ENCODE results near the gene KRTAP10-5.
"Not testable (repeated sequence)": the region's sequence is repeated elsewhere in the genome, so short reads cannot be mapped to it uniquely, and the experiment has no call there.

Gene KRTAP10-5

DNA sequence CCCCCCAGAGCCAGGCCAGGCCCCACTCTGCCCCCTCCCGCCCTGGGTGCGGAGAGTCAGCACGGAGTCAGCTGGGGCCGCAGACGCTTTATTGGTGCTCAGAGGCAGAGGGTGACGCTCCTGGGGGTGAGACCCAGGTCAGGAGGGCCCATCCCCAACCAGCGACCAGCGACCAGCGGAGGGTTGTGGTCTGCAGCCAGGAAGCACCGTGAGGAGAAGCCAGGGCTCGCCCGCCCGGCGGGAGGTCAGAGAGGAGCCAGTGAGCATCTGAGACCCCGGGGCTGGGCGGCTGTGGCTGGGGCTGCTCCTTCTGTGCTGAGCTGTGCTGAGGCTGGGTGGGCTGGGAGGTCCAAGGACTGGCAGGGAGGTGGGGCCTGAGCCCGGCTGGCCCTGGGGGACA lies 30.1 kb downstream of the KRTAP10-5 start:
- DNase-seq (ENCODE audit: low read depth, low spot score): not testable (repeated sequence)

GRCh38 chr21:44549525-44550211 lies 30.7 kb downstream of the KRTAP10-5 start:
- no peak for DNase-seq (ENCODE audit: low read depth, low spot score)

DNA sequence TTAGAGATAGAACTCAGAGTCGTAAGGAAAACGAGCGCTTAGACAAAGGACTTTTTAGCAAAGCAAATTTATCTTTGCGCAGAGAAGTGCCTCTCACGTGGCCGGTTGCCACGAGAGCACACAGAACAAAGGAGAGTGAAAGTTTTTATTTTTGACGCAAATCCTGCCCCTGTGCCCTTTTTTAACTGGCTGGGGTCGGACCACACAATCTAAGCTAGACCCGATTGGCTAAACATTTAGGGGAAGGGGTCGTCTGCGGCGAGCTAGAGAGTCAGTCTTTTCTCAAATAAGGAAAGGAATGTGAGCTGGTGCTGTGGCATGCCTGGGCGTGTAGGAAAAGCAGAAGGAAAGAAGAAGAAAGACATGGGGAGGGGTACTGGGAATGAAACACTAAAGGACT lies 31.5 kb downstream of the KRTAP10-5 start:
- DNase-seq (ENCODE audit: low read depth, low spot score): no peak

DNA sequence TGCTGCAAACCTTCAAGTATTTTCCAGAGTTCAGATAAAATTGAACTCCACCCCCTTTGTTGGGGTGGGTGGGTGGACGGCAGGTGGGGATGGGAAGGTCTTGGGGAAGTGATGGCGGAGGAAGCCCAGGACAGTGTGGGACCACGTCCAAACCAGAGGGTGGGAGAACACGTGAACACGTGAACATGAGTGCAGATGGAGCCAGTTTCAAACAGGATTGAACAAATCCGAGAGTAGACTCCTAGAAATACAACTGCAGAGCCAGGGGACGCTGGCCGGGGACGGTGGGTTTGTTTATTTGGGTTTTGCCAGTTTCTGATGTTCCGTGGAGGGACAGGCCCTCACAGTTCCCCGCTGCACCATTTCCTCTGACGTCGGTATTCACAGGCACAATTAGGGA lies 32.0 kb downstream of the KRTAP10-5 start:
- no peak for DNase-seq (ENCODE audit: low read depth, low spot score)

GRCh38 chr21:44547656-44548331 lies 32.6 kb downstream of the KRTAP10-5 start:
- no peak for DNase-seq (ENCODE audit: low read depth, low spot score)

- DNase-seq (ENCODE audit: low read depth, low spot score): no peak
Measured at GRCh38 chr21:44544566-44544965, 35.8 kb downstream of the KRTAP10-5 start.

- no peak for DNase-seq (ENCODE audit: low read depth, low spot score)
Measured at GRCh38 chr21:44542716-44543115, 37.7 kb downstream of the KRTAP10-5 start.

- DNase-seq (ENCODE audit: low read depth, low spot score): no peak
Measured at GRCh38 chr21:44540741-44541288, 39.6 kb downstream of the KRTAP10-5 start.

DNA sequence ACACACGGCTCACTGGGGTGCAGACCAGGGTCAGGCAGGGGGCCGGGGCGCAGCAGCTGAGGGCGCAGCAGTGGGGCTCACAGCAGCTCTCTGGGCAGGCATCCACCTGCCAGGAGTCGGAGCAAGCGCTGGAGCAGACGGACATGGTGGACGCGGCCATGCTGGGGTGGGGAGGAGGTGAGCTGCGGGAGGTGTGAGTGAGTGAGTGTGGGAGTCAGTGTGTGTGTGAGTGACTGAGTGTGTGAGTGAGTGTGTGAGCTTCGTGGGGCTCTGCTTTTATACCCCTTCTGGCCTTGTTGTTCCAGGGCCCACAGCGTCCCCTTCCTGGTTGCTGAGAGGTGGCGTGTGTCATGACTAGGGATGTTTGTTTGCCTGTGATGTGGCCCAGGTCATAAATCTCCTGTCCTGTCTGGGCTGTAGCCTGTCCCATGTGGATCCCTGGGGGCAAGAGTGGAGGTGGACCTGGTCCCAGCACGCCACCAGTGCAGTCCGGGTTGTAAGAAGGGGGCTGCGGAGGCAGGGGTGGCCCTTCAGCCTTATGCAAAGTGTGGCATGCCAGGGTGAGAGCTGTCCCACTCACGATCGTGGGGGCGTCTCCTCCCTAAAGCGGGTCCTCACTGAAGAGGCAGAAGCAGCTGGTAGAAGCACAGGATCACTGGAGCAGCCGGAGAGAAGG lies 40.3 kb downstream of the KRTAP10-5 start, which contains the start of gene KRTAP10-1:
Gene KRTAP10-1, minus strand, starts transcription at position 205 of the 676 bp plus-strand sequence. Its CDS starts 45 bp downstream, at position 160.
- no peak for DNase-seq (ENCODE audit: low read depth, low spot score)

DNA sequence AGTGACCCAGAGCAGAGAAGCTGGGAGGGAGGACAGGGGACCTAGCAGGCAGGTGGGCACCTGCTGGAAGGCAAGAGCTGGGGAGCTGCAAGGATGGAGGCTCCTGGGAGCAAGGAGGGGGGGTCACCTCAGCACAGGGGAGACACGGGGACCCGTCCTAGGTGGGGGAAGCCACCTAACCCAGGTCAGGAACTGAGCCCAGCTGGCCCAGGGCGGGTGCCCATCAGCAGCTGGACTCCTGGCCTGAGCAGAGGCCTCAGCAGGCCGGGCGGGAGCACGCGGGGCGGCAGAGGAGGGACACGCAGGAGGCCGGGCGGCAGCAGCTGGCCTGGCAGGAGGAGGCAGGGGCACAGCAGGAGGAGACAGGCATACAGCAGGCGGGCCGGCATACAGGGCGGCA lies 41.4 kb downstream of the KRTAP10-5 start:
- no peak for DNase-seq (ENCODE audit: low read depth, low spot score)

DNA sequence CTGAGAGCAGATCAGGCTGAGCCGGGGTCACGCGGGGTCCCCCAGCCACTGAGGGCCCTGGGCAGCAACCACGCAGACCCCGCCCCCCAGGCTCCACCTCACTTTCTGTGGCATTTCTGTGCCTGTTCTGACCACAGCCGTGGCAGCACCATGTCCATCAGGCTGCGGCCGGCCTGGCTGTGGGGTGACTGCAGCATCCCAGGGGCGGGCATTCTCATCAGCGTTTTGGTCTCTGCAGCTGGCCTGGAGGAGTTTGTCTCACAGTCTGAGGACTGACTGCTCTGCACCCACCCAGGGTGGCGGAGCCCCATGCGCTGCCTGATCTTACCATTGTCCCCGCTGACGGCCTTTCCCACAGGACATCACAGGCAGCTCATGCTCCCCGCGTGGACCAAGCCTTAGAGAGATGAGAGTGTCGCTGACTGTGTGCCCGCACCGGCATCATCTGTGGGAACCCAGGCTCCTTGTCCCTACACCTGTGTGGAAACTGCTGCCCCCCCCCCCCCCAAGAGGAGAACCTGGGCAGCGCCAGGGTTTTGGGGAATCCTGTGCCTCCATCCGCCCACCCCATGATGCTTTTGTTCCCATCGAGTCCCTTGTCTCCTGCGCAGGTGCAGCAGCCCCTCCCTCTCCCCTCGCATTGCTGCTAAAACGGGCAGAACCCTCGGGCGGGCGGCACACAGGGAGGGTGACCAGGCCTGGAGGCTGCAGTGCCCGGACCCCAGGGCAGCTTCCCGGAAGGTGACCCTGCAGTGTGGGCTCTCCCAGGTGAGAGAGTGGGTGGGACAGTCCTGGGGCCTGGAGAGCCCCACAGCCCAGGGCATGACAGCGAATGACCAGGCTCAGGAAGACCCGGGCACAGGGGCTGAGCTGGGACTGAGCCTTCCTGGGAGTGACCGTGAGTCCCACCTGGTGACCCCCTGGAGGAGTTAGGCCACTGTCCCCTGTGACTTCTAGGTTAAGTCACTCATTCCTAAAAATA lies 42.2 kb downstream of the KRTAP10-5 start:
- DNase-seq (ENCODE audit: low read depth, low spot score): no peak

DNA sequence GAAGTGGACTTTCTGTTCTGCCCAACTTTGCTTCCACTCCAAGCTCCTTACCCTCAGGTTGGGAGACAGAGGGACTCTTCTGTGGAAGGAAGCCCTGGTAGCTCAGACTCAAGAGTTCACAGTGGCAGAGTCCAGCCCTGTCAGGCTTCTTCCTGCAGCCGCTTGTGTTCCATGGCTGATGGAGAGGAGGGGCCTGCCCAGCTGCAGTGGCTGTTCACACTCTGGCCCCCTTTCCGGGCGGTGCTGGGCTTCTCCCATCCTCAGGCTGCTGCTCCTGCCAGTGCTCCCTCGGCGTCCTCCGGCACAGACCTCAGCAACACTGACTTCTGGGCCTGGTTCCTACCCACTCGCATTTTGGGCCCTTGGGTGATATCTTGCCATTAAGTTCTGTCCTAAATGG lies 44.4 kb downstream of the KRTAP10-5 start:
- no peak for DNase-seq (ENCODE audit: low read depth, low spot score)

- no peak for DNase-seq (ENCODE audit: low read depth, low spot score)
Measured at GRCh38 chr21:44534688-44535087, 45.7 kb downstream of the KRTAP10-5 start.

DNA sequence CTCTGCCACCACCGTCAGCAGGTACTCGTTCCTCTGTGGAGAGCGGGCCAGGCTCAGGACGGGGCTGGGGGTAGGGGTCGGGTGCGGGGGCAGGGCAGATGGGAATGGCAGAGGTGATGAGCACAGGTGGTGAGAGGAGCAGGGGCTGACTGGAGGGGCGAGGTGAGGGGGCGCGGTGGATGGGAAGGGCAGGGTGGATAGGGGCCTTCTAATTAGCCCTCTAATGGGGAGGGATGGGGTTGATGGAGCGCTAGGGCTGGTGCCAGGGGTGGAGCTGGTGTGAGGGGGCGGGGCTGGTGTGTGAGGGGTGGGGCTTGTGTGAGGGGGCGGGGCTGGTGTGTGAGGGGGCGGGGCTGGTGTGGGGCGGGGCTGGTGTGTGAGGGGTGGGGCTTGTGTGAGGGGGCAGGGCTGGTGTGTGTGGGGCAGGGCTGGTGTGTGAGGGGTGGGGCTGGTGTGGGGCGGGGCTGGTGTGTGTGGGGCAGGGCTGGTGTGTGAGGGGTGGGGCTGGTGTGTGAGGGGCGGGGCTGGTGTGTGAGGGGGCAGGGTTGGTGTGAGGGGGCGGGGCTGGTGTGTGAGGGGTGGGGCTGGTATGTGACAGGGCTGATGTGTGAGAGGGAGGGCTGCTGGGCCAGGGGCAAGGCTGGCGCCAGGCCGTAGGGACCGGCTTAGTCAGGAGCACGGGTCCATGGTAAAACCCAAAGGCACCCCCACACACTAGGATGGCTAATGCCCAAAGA lies 46.3 kb downstream of the KRTAP10-5 start:
- no peak for DNase-seq (ENCODE audit: low read depth, low spot score)

DNA sequence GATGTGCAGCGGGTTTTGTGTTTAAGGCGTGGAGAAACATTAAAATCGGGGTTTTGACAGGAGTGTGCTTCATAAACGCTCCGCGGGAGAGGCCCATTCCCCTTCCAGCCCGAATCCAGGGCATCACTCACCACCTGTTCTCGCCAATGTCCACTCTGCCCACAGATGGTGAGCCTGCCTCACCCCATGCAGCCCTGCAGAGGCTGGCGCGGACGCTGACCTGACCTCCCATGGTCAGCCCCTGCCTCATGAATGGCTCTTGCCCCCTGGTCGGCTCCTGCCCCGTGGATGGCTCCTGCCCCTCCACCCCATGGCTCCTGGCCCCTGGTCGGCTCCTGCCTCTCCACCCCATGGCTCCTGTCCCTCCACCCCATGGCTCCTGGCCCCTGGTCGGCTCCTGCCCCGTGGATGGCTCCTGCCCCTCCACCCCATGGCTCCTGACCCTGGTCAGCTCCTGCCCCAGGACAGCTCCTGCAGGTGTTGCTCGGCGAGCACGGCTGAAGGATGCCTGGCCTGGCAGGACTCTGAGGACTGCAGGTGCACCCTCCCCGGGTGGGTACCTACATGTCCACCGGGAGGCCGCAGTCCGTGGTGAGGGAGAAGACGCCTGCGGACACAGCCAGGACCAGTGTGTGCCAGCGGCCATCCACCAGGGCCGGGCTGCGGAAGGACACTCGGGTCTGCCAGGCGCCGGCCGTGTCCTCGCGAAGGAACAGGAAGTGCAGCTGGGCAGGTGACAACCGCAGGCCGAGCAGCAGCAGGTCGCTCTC lies 47.1 kb downstream of the KRTAP10-5 start:
- no peak for DNase-seq (ENCODE audit: low read depth, low spot score)

DNA sequence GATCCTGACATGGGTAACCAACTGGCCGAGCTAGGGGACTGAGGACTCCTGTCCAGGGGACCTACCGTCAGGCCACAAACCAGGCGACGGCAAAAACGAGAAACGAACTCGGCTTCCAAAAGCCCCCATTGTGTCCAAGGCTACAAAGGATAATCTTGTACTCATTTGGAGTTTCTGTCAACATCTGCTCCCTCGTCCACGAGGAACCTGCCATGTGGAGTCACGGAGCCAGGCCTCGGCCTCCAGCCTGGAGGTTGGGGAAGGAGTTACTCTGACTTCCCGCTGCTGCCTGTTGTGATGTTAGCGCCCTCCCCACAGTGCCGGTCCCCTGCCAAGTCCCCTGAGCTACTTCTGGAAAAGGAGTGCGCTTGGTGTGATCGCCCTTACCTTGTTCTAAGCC lies 47.7 kb downstream of the KRTAP10-5 start:
- DNase-seq (ENCODE audit: low read depth, low spot score): no peak

DNA sequence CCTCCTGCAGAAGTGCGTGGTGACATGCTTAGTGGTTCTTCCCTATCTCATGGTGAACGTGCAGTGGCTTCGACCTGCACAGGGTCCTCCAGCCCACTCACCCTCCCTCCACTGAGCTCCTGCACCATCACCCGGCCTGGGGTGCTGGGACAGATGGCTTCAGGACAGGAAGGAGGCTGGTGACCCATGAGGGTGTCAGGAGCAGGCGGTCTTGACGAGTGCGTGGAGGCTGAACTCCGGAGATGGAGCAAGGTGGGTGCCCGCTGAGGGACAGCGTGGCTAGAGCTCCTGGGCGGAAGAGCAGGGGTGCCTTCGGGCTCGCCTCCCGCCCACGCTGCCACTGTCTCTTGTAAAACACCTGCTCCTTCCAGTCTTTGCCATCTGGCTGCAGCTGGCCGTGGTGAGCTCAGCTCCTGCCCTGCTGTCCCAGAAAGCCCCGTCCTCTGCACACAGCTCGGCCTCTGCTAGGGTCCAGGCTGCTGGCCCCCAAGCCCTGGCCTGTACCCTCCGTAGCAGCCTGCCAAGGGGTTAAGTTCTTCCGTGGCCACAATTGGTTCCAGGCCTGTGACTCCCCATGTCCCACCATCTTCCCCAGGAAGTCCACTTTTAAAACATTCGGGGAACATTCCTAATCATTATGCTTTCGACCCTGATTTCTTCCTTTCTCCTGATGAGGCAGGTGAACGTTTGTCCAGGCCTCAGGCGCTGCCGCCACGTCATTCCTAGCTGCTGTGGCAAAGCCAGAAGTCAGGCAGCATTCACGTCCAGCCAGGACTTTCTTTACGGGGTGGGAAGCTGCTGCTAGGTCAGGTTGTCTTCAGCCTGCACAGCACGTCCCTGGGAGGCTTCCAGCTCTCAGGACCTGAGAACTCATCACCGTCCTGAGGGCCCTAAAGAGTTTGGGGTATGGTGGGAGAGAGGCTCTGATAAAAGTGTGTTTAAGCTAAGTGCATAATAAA lies 48.5 kb downstream of the KRTAP10-5 start:
- DNase-seq (ENCODE audit: low read depth, low spot score): no peak

GRCh38 chr21:44530903-44531605 lies 49.4 kb downstream of the KRTAP10-5 start:
- no peak for DNase-seq (ENCODE audit: low read depth, low spot score)
